Dendritic cell treated with granulocyte-macrophage colony-stimulating factor and Interleukin-4, amounts not matched to agents 40 ng/mL and 50 ng/mL, for 4 days (primary cell): ENCODE measurements around the gene ADIG.
"Not testable (repeated sequence)": the region's sequence is repeated elsewhere in the genome, so short reads cannot be mapped to it uniquely, and the experiment has no call there.

Source experiments
- H3K27ac Mint-ChIP-seq: one replicate; pipeline ENCODE4 v1.8.0; 2022; ENCODE audit warnings: mild to moderate bottlenecking, mixed read lengths
- H3K27me3 Mint-ChIP-seq: one replicate; pipeline ENCODE4 v1.8.0; 2022; ENCODE audit warnings: mild to moderate bottlenecking, mixed read lengths
- H3K36me3 Mint-ChIP-seq: one replicate; pipeline ENCODE4 v1.8.0; 2022; ENCODE audit warnings: low read depth, mixed read lengths
- H3K4me1 Mint-ChIP-seq: one replicate; pipeline ENCODE4 v1.8.0; 2022; ENCODE audit warnings: low read depth, mixed read lengths
- H3K4me3 Mint-ChIP-seq: one replicate; pipeline ENCODE4 v1.8.0; 2022; ENCODE audit warnings: mild to moderate bottlenecking, moderate library complexity, mixed read lengths
- H3K9me3 Mint-ChIP-seq: one replicate; pipeline ENCODE4 v1.8.0; 2022; ENCODE audit warnings: mixed read lengths
- intact Hi-C: fragments of 100-400 bp; cut with micrococcal nuclease; formaldehyde crosslinking; loops from one replicate; pipeline ENCODE4 v1.15.0; 2022

Gene ADIG

DNA sequence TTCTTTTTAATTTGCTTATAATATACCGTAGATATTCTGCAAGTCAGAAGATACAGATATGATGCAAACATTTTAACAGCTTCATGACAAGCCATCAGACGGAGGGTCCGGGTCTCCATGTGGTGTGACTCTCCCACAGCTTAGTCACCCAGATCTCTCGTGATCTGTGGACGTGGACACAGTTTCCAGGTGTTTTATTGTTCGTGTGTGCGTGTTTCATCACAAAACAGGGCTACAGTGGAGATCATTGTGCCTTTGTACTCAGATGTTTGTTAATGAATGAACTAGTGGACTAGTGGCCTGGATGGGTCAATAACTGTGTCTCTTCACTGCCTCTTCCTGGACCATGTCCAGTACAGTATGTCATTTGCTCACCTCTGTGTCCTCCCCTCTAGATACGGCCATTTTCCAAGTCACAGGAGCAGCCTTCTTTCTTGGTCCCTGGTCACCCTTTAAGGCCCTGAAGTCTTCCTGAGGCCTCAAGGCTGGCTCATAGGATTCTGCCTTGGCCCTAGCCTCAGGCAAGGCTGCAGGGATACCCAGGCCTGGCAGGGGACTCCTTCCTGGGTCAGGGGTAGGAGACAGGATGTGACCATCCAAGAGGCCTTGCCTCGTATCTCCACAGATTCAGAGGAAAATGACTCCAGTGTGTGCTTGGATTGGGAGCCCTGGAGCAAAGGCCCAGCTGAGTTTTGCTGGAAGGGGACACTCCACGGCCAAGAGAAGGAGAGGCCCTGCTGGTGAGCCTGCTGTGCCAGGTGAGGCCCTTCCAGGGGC lies 4.6 kb downstream of the ADIG start:
- H3K27me3 Mint-ChIP-seq = peaks cover 6% of the 10 kb centered on the region
- intact Hi-C loops = no loop called here
- no peaks in the 10 kb centered on the region for H3K9me3 Mint-ChIP-seq
- no peaks in the 10 kb centered on the region for H3K36me3 Mint-ChIP-seq
- H3K4me1 Mint-ChIP-seq = no peaks in the 10 kb centered on the region
- no peak overlapping the region for H3K27ac Mint-ChIP-seq
- H3K4me3 Mint-ChIP-seq = no peak overlapping the region

DNA sequence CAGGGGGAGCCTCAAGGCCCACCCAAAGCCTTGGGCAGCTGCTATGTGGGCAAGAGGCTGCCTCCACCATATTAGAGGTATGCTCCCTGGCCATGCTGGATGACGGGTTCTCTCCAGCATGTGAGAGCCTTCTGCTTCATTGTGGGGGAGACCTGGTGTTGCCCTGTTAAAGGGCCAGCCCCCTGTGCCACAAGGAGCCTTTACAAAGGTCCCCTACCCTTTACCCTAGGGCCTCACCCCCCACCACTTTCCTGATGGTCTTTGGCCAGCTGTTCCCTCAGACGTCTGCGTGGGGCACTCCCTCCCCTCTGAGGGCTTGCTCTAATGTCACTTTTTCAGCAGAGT lies 5.2 kb downstream of the ADIG start:
- intact Hi-C loops = no loop called here
- Mint-ChIP-seq H3K36me3 (no peaks in the 10 kb centered on the region), H3K4me3 (no peak overlapping the region), H3K27ac (no peak overlapping the region), H3K9me3 (no peaks in the 10 kb centered on the region), H3K4me1 (no peaks in the 10 kb centered on the region), H3K27me3 (peaks cover 2% of the 10 kb centered on the region)

DNA sequence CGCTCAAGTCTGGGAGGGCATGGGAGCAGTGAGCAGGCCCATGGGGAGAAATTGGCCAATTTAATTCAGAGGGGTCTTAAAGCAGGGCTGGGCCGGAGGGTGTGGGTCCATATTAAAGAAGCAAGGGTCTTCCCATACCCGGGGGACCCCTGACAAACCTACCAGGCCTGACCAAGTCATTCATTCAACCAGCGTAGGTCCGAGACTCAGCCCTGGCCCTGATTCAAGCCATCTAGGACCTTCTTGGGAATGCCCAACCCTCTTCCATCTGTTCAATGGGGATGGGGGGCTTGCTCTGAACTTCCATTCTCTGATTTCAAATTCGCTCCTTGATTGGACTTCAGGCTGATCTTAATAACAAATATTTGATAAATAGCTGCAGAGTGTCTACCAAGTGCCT lies 7.3 kb downstream of the ADIG start:
- no peak overlapping the region for H3K4me3 Mint-ChIP-seq
- H3K9me3 Mint-ChIP-seq = no peaks in the 10 kb centered on the region
- no peak overlapping the region for H3K27ac Mint-ChIP-seq
- H3K4me1 Mint-ChIP-seq = no peaks in the 10 kb centered on the region
- H3K36me3 Mint-ChIP-seq = no peaks in the 10 kb centered on the region
- peaks cover 2% of the 10 kb centered on the region for H3K27me3 Mint-ChIP-seq
- intact Hi-C loops = no loop called here

DNA sequence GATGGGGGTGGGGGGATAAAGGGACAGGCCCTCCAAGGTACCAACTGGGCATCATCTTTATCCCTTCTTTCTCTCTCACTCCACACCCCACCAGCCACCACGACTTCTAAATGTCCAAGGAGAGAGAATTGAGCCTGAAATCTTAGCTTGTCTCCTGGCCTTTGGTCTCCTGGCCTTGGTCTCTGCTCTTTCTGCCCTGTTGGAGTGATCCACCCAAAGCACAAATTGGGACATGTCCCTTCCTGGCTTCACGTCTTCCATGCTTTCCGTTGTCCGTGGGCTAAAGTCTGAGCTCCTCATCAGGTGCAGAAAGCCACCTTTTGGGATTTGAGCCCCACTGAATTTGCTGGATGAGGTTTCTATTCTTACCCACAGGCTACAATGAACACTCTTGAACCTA lies 8.4 kb downstream of the ADIG start:
- H3K27me3 Mint-ChIP-seq = no peaks in the 10 kb centered on the region
- H3K36me3 Mint-ChIP-seq = no peaks in the 10 kb centered on the region
- no peak overlapping the region for H3K27ac Mint-ChIP-seq
- no peaks in the 10 kb centered on the region for H3K4me1 Mint-ChIP-seq
- H3K4me3 Mint-ChIP-seq = no peak overlapping the region
- intact Hi-C loops = no loop called here
- no peaks in the 10 kb centered on the region for H3K9me3 Mint-ChIP-seq

DNA sequence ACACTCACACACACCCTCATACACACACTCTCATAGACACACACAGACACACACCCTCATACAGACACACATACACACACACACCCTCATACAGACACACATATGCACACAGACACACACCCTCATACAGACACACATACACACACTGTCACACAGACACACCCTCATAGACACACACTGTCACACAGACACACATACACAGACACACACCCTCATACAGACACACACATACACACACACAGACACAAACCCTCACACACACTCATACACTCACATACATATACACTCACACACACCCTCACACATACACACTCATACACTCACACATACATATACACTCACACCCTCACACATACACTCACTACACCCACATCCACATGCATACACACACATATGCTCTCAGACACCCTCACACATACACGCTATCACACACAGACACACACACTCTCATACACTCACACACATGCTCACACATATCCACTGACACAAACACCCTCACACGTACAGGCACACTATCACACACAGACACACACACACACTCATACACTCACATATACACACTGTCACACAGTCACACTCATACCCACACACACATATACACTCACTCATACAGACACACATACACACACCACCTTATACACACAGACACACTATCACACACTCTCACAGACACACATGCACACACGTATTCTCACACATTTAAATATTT lies 9.1 kb downstream of the ADIG start:
- intact Hi-C loops = no loop called here
- no peaks in the 10 kb centered on the region for H3K36me3 Mint-ChIP-seq
- H3K27ac Mint-ChIP-seq = no peak overlapping the region
- no peaks in the 10 kb centered on the region for H3K27me3 Mint-ChIP-seq
- no peak overlapping the region for H3K4me3 Mint-ChIP-seq
- H3K4me1 Mint-ChIP-seq = no peaks in the 10 kb centered on the region
- H3K9me3 Mint-ChIP-seq = no peaks in the 10 kb centered on the region

DNA sequence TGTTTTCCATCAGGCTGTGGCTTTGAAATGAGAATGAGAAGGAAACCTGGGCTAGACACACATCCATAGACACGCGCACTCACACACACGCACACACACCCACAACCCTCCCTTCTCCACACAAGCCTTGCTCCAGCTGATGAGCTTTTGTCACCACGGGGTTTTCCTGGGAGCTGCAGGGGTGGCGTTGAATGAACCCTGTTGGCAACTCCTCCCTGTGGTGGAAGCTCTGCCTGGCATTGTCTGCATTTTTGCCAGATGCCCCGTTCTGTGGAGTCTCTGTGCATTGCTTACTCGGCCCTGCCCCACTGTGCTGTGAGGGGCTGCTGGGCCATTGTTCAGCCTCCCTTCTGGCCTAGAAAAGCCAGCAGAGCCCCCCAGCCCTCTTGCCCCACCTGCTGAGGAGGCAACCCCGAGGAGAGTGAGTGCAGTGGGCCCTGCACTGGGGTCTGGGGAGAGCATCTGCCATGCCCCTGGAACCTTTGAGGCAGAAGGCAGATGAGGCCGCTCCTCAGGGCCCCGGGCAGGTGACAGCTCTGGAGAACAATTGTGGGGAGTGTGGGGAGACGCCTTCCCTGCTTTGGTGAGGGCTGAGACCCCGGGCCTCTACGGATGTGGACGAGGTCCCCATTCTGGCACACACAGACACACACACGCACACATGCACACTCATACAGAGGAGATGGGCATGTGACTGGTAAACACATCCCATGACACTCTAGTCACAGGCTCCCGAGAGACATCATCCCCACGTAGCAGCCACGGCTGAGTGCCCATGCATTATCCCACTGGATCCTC lies 9.9 kb downstream of the ADIG start:
- Mint-ChIP-seq H3K27ac (no peak overlapping the region), H3K27me3 (no peaks in the 10 kb centered on the region), H3K36me3 (no peaks in the 10 kb centered on the region), H3K4me1 (no peaks in the 10 kb centered on the region), H3K4me3 (no peak overlapping the region), H3K9me3 (no peaks in the 10 kb centered on the region)
- intact Hi-C loops = no loop called here

DNA sequence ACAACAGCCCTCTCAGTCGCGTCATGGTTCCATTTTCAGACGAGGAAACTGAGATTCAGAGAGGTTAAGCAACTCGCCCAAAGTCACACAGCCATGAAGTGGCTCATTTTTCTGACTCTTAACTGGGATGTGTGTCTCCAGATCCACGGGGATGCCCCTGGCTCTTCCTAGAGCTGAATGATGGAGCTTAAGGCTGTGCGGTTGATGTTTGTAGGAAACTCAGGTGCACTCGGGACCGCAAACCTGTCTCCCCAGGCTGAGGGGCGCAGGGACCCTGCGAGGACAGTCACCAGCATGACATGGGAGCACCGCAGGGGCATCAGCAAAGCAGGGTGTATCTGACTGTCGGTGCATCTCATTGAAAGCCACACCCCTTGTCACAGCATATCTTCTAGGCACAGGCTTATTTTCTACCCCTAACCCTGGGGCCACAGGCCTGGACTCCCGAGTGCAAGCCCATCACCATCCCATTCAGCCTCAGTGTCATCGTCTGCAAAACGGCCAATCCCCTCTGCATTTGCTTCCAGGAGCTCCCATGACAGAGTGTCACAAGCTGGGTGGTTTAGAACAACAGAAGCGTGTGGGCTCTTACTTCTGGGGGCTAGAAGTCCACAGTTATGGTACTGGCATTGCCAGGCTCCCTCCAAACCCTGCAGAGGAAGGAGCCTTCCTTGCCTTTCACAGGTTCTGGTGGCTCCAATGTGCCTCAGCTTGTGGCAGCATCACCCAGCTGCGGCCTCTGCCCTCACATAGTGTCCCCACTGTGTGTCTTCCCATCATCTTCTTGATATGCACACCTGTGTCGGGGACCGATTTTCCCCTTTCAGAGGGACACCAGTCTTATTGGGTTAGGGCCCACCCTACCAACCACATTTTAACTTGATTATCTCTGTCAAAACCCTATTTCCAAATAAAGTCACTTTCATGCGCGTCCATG lies 10.7 kb downstream of the ADIG start:
- Mint-ChIP-seq H3K27me3 (no peaks in the 10 kb centered on the region), H3K4me1 (no peaks in the 10 kb centered on the region), H3K27ac (no peak overlapping the region), H3K36me3 (no peaks in the 10 kb centered on the region), H3K4me3 (no peak overlapping the region), H3K9me3 (no peaks in the 10 kb centered on the region)
- intact Hi-C loops = no loop called here

DNA sequence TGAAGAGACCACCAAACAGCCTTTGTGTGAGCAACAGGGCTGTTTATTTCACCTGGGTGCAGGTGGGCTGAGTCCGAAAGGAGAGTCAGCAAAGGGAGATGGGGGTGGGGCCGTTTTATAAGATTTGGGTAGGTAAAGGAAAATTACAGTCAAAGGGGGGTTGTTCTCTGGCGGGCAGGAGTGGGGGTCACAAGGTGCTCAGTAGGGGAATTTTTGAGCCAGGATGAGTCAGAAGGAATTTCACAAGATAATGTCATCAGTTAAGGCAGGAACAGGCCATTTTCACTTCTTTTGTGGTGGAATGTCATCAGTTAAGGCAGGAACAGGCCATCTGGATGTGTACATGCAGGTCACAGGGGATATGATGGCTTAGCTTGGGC lies 11.4 kb downstream of the ADIG start:
- H3K4me1 Mint-ChIP-seq, H3K36me3 Mint-ChIP-seq, H3K4me3 Mint-ChIP-seq, H3K9me3 Mint-ChIP-seq, H3K27me3 Mint-ChIP-seq, H3K27ac Mint-ChIP-seq, intact Hi-C loops: not testable (repeated sequence)

DNA sequence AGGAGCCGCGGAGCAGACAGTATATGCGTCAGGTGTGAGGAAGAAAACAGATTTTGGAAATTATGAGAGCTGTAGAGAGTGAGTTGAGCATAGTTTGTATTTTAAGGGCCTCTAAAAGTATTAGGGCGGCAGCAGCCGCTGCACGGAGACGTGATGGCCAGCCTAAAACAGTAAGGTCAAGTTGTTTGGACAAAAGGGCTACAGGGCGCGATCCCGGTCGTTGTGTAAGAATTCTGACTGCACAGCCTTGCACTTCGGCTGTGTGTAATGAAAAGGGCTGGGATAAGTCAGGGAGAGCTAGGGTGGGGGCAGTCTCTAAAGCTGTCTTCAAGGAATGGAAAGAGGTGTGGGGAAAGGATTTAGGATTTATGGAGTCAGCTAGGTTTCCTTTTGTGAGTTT lies 13.3 kb downstream of the ADIG start:
- H3K36me3 Mint-ChIP-seq, H3K4me3 Mint-ChIP-seq, H3K27ac Mint-ChIP-seq, intact Hi-C loops, H3K4me1 Mint-ChIP-seq, H3K9me3 Mint-ChIP-seq: not testable (repeated sequence)
- H3K27me3 Mint-ChIP-seq = peaks cover 14% of the 10 kb centered on the region

DNA sequence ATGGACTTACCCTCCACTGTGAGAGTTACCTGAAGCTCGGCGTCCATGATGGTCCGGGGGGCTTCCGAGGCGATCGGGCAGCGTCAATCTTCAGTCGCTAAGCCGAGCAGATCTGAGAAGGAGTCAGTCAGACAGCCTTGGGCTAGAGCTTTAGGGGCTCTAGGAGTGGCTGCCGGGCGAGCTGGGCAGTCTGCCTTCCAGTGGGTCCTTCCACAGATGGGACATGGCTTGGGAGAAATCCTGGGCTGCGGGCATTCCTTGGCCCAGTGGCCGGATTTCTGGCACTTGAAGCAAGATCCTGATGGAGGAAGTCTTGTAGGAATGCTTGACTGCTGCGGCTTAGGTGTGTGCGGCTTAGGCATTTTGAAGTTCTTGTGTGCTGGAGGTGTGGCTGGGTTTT lies 14.9 kb downstream of the ADIG start:
- H3K4me3 Mint-ChIP-seq, H3K27ac Mint-ChIP-seq, intact Hi-C loops, H3K36me3 Mint-ChIP-seq, H3K9me3 Mint-ChIP-seq, H3K4me1 Mint-ChIP-seq: not testable (repeated sequence)
- peaks cover 31% of the 10 kb centered on the region for H3K27me3 Mint-ChIP-seq

DNA sequence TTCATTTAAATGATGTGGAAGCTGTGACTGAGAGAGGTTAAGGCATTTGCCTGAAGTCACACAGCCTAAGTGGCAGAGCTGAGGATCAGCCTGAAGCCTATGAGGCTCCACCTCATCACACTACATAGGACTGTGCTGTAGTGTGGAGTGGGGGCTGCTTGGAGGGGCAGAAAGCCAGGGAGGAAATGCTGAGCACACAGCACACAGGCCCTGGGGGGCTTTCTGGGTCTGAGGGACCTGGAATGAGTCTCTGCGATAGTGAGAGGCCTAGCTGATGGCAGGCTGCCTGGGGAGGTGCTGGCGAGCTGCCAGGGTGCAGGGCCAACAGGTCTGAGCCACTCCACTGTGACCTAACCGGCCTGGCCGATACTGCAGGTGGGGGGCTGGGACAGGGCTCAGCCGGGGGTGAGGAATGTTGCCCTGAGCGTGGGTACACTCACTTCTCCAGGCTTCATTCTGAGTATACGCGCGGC lies 18.4 kb downstream of the ADIG start:
- H3K36me3 Mint-ChIP-seq = no peaks in the 10 kb centered on the region
- H3K4me3 Mint-ChIP-seq = no peak overlapping the region
- intact Hi-C loops = no loop called here
- no peak overlapping the region for H3K27ac Mint-ChIP-seq
- peaks cover 6% of the 10 kb centered on the region for H3K4me1 Mint-ChIP-seq
- peaks cover 61% of the 10 kb centered on the region for H3K27me3 Mint-ChIP-seq
- no peaks in the 10 kb centered on the region for H3K9me3 Mint-ChIP-seq

DNA sequence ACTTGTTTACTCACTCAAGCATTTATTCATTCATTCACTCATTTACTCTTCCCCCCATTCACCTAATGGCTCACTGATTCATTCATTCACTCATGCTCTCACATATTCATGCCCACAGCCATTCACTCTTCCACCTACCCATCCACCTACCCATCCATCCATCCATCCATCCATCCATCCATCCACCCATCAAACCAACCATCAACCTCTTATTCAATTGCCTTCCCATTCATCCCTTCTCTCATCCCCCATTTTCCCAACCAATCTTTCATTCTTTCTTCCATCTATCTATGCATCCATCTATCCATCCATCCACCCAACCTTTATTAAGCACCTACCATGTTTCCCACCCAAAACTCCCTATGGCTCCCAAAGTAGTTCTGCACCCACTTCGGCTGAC lies 19.1 kb downstream of the ADIG start:
- Mint-ChIP-seq H3K4me1 (peaks cover 6% of the 10 kb centered on the region), H3K27ac (no peak overlapping the region), H3K4me3 (no peak overlapping the region), H3K36me3 (no peaks in the 10 kb centered on the region), H3K9me3 (no peaks in the 10 kb centered on the region), H3K27me3 (peaks cover 64% of the 10 kb centered on the region)
- intact Hi-C loops = no loop called here

DNA sequence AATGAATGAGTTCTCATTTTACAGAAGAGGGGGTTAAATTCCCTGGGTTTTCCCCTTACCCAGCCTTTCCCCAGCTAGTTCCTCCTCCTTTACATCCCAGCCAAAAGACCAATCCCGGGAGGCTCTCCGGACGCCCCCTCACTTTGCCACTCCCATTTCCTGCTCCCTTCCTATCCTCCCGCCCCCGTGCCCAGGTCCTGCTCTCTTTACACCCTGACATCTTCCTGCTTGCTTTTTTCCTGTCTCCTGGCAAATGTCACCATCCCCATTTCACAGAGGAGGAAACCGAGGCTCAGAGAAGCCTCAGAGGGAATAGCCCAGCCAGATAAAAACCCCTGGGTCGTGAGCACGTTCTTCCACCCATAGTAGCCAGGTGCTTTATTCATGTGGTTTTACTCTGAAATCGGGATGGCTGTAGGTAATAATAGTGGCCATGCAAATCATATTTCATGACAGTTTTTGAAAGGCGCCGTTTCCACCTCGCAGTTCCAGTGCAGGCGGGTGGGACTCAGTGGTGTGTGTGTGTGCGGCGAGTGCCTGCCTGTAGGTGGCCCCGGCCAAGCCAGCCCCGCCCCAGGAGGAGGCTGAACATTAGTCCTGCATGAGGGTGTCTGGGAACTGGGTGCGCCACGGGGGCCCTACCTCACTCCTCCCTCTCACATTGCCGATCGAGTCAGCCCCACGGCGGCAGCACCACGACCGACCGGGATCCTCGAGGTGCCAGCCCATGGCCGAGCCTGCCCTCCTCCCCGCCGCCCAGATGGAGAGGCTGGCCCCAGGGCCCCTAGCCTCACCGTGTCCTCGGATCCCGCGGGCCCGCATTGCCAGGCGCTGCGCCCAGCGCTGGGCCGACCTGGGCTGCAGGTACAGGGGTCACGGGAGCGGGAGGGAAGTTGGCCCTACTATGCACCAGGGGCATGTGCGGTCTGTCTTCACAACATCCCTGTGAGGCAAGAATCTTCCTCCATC lies 20.5 kb downstream of the ADIG start, which contains the start of gene ARHGAP40:
Gene ARHGAP40 (plus strand): TSS at position 594 of the 969 bp plus-strand sequence.
- Mint-ChIP-seq H3K4me3 (no peak within 1 kb of the TSS), H3K27ac (no peak within 1 kb of the TSS), H3K36me3 (no peaks in the 10 kb centered on the region), H3K27me3 (peaks cover 67% of the 10 kb centered on the region), H3K9me3 (no peaks in the 10 kb centered on the region), H3K4me1 (peaks cover 6% of the 10 kb centered on the region)
- intact Hi-C loops = no loop called here
